SK-N-SH treated with all-trans-retinoic acid at 6 μM for 48 hours (cell line): Measurements from ENCODE around the gene CHKB.

ENCODE experiments used
- ESRRG ChIP-seq: fragments of 250-450 bp; sonication (Bioruptor Pico); IDR thresholded peaks from 2 replicates; pipeline ENCODE4 v1.6.1; 2021; ENCODE audit warnings: mild to moderate bottlenecking
- ISL1 ChIP-seq: fragments of 250-450 bp; sonication (Bioruptor Pico); IDR thresholded peaks from 2 replicates; pipeline ENCODE4 v2.1.2; 2022; ENCODE audit warnings: mild to moderate bottlenecking, moderate library complexity
- OSR1 ChIP-seq: fragments of 250-450 bp; sonication (Bioruptor Pico); IDR thresholded peaks from 2 replicates; pipeline ENCODE4 v1.8.0; 2022; ENCODE audit warnings: moderate library complexity, mild to moderate bottlenecking, inconsistent platforms
- ZFP3 ChIP-seq: fragments of 250-450 bp; sonication (Bioruptor Pico); IDR thresholded peaks from 2 replicates; pipeline ENCODE4 v1.5.0; 2020; ENCODE audit warnings: mild to moderate bottlenecking, moderate library complexity
- ZNF565 ChIP-seq: fragments of 450-650 bp; formaldehyde crosslinking; conservative IDR thresholded peaks from 2 replicates; pipeline ENCODE4 v1.5.0; 2020; ENCODE audit warnings: low read depth, mild to moderate bottlenecking, moderate library complexity
- ZNF70 ChIP-seq: fragments of 450-650 bp; formaldehyde crosslinking; IDR thresholded peaks from 2 replicates; pipeline ENCODE4 v1.5.0; 2020; ENCODE audit warnings: mild to moderate bottlenecking, moderate library complexity

- no peak for TF ChIP-seq ZNF70 (CRISPR knock-in tag)
- TF ChIP-seq ZFP3 (CRISPR knock-in tag), result no peak
- no peak for TF ChIP-seq OSR1
- TF ChIP-seq ISL1, result no peak
- no peak for TF ChIP-seq ESRRG
- no peak for TF ChIP-seq ZNF565
These were observed 3.8 kb upstream of the CHKB start for GRCh38 chr22:50586416-50586815.
